GM10847 (cell line): ENCODE measurements around the gene SAFB.

Experiments
- POLR2A ChIP-seq: IDR thresholded peaks from 2 replicates; pipeline ENCODE4 v1.6.1; 2011; ENCODE audit not compliant: insufficient read length; ENCODE audit errors: extremely low read depth

SAFB gene

GRCh38 chr19:5617080-5617479 is 5.8 kb upstream of the SAFB start:
- no peak for TF ChIP-seq POLR2A

- TF ChIP-seq POLR2A = no peak
These were observed 4.3 kb upstream of the SAFB start for GRCh38 chr19:5618591-5618990.

- TF ChIP-seq POLR2A = no peak
These were observed 2.9 kb upstream of the SAFB start for GRCh38 chr19:5619946-5620345.

- TF ChIP-seq POLR2A = no peak
These were observed 1.5 kb upstream of the SAFB start for GRCh38 chr19:5621311-5621944.

- no peak for TF ChIP-seq POLR2A
These were observed 878 bp upstream of the SAFB start for GRCh38 chr19:5621945-5622464.

GRCh38 chr19:5623397-5624017 is 624 bp downstream of the SAFB start:
- TF ChIP-seq POLR2A = no peak

- no peak for TF ChIP-seq POLR2A
These were observed 1.3 kb downstream of the SAFB start for GRCh38 chr19:5624018-5624663.

GRCh38 chr19:5624741-5625278 is 1.9 kb downstream of the SAFB start:
- no peak for TF ChIP-seq POLR2A

GRCh38 chr19:5625641-5626040 is 2.8 kb downstream of the SAFB start:
- no peak for TF ChIP-seq POLR2A

GRCh38 chr19:5627395-5627904 is 4.6 kb downstream of the SAFB start:
- no peak for TF ChIP-seq POLR2A

- no peak for TF ChIP-seq POLR2A
These were observed 5.6 kb downstream of the SAFB start for GRCh38 chr19:5628461-5628860.

GRCh38 chr19:5628919-5629481 is 6.1 kb downstream of the SAFB start:
- no peak for TF ChIP-seq POLR2A

GRCh38 chr19:5631567-5632240 is 8.8 kb downstream of the SAFB start:
- TF ChIP-seq POLR2A = no peak

GRCh38 chr19:5632241-5632612 is 9.3 kb downstream of the SAFB start:
- TF ChIP-seq POLR2A = no peak

GRCh38 chr19:5632657-5633056 is 9.8 kb downstream of the SAFB start:
- TF ChIP-seq POLR2A = no peak

- TF ChIP-seq POLR2A = no peak
These were observed 12.5 kb downstream of the SAFB start for GRCh38 chr19:5635427-5635826.

GRCh38 chr19:5637971-5638370 is 15.1 kb downstream of the SAFB start:
- TF ChIP-seq POLR2A = no peak
